HL-60 (cell line): Measurements from ENCODE around the gene SWAP70.

ENCODE experiments used
- DNase-seq, 2 experiments: peaks; one replicate each; pipeline ENCODE4 v3.0.0-alpha.2; 2010 to 2020; ENCODE audit warnings: low read depth in 1 of 2, low spot score in 1 of 2
- H3K27ac ChIP-seq: fragments of 250-450 bp; sonication (Bioruptor Pico); replicated peaks from 2 replicates; pipeline ENCODE4 v1.5.1; 2020; ENCODE audit warnings: mild to moderate bottlenecking, moderate library complexity
- H3K27me3 ChIP-seq: fragments of 250-450 bp; sonication (Bioruptor Pico); 2 replicates; pipeline ENCODE4 v1.5.1; 2021; ENCODE audit warnings: mild to moderate bottlenecking, moderate library complexity; ENCODE audit not compliant: insufficient read depth, poor library complexity, severe bottlenecking
- H3K4me3 ChIP-seq: replicated peaks from 2 replicates; pipeline ENCODE4 v1.5.1; 2011; ENCODE audit warnings: mild to moderate bottlenecking, control low read depth, low read length; ENCODE audit not compliant: insufficient read depth
- CTCF ChIP-seq: IDR thresholded peaks from one replicate; pipeline ENCODE4 v1.5.1; 2011; ENCODE audit warnings: low read length, control low read depth, inconsistent platforms; ENCODE audit not compliant: insufficient read depth
- GABPA ChIP-seq: IDR thresholded peaks from 2 replicates; pipeline ENCODE4 v1.6.1; 2012; ENCODE audit warnings: low read depth
- POLR2AphosphoS5 ChIP-seq: IDR thresholded peaks from 2 replicates; pipeline ENCODE4 v1.6.1; 2012; ENCODE audit warnings: low read depth
- REST ChIP-seq: IDR thresholded peaks from 2 replicates; pipeline ENCODE4 v1.6.1; 2012; ENCODE audit warnings: low read depth; ENCODE audit not compliant: insufficient replicate concordance
- SPI1 ChIP-seq: IDR thresholded peaks from 2 replicates; pipeline ENCODE4 v1.6.1; 2012; ENCODE audit warnings: low read depth, mild to moderate bottlenecking, borderline replicate concordance

SWAP70 gene

GRCh38 chr11:9762531-9762930 is 98.7 kb downstream of the SWAP70 start:
- no peak overlapping the region for H3K4me3 ChIP-seq
- TF ChIP-seq SPI1 (no peak), REST (no peak), POLR2AphosphoS5 (no peak), GABPA (no peak), CTCF (no peak)
- no peak overlapping the region for H3K27ac ChIP-seq
- DNase-seq = no peak
- H3K27me3 ChIP-seq = no peaks in the 10 kb centered on the region

GRCh38 chr11:9763301-9763700 is 99.4 kb downstream of the SWAP70 start:
- no peak for DNase-seq
- no peaks in the 10 kb centered on the region for H3K27me3 ChIP-seq
- H3K4me3 ChIP-seq = no peak overlapping the region
- TF ChIP-seq SPI1 = no peak
- no peak for TF ChIP-seq REST
- TF ChIP-seq CTCF = no peak
- no peak for TF ChIP-seq POLR2AphosphoS5
- no peak overlapping the region for H3K27ac ChIP-seq

GRCh38 chr11:9765320-9766101 is 101.6 kb downstream of the SWAP70 start:
- TF ChIP-seq POLR2AphosphoS5 (no peak), SPI1 (no peak), REST (no peak), CTCF (no peak), GABPA (no peak)
- H3K4me3 ChIP-seq = no peak overlapping the region
- no peak overlapping the region for H3K27ac ChIP-seq
- no peak for DNase-seq
- H3K27me3 ChIP-seq = no peaks in the 10 kb centered on the region
